ENCODE measurements around the gene LIFR. TPM values are rescaled to one million over a fixed set of nuclear protein-coding genes. Genes with fewer than 3 reads are reported as not detected.

LIFR gene
- polyA plus RNA-seq, 1 of the 3 experiments (the other 2 are of a cell fraction): 3.8 TPM

- Histone ChIP-seq H3K27me3 (ENCODE audit: insufficient read depth) (peaks cover 5% of the 10 kb centered on the region; the same call in 1 of the 2 replicates), H3K9me2 (no peaks in the 10 kb centered on the region), H3K79me2 (ENCODE audit: insufficient read depth) (no peaks in the 10 kb centered on the region), H3K9ac (no peak overlapping the region), H3K4me1 (ENCODE audit: control insufficient read depth in 1 of 2, insufficient read depth in 2 of 2, low read depth in 1 of 2, low read length in 1 of 2) (no peaks in the 10 kb centered on the region), H3K27ac (ENCODE audit: low read depth in 2 of 2, low read length in 1 of 2) (no peak overlapping the region), H3K4me2 (no peak overlapping the region), H4K20me1 (ENCODE audit: insufficient read depth) (no peaks in the 10 kb centered on the region), H3K36me3 (replicated peaks in 1 of 2; ENCODE audit: control insufficient read depth in 1 of 2, insufficient read depth in 2 of 2, low read length in 1 of 2) (no peaks in the 10 kb centered on the region), H2AFZ (ENCODE audit: low read depth) (no peak overlapping the region), H3F3A (replicated peaks; ENCODE audit: insufficient read depth) (no peaks in the 10 kb centered on the region), H3K4me3 (ENCODE audit: low read depth in 2 of 2, low read length in 1 of 2) (no peak overlapping the region), H3K9me3 (no peaks in the 10 kb centered on the region)
- ChIA-PET POLR2A (no interaction called here), CTCF (no interaction called here)
- no peak for DNase-seq
- no peak for TF ChIP-seq NFIC (IDR thresholded peaks at IDR 0.05; ENCODE audit: borderline replicate concordance)
- no peak for TF ChIP-seq JUND (IDR thresholded peaks at IDR 0.05)
- TF ChIP-seq TAF1 (IDR thresholded peaks at IDR 0.05; ENCODE audit: borderline replicate concordance, low read depth, low read length): no peak
- TF ChIP-seq REST (IDR thresholded peaks at IDR 0.05; ENCODE audit: low read depth, low read length): no peak
- WGBS (ENCODE audit: low lambda C conversion rate): 56% methylated on average over 1 of the region's 1 CpG
These were observed 27.1 kb upstream of the LIFR start for GRCh38 chr5:38583500-38583899.

- Histone ChIP-seq H4K20me1 (ENCODE audit: insufficient read depth) (no peaks in the 10 kb centered on the region), H3K4me2 (no peak overlapping the region), H3K9me3 (no peaks in the 10 kb centered on the region), H3K4me1 (ENCODE audit: control insufficient read depth in 1 of 2, insufficient read depth in 2 of 2, low read depth in 1 of 2, low read length in 1 of 2) (no peaks in the 10 kb centered on the region), H3K9ac (no peak overlapping the region), H2AFZ (ENCODE audit: low read depth) (no peak overlapping the region), H3K27ac (ENCODE audit: low read depth in 2 of 2, low read length in 1 of 2) (no peak overlapping the region), H3K4me3 (ENCODE audit: low read depth in 2 of 2, low read length in 1 of 2) (no peak overlapping the region), H3K27me3 (ENCODE audit: insufficient read depth) (peaks cover 5% of the 10 kb centered on the region; the same call in 1 of the 2 replicates), H3K9me2 (no peaks in the 10 kb centered on the region), H3F3A (replicated peaks; ENCODE audit: insufficient read depth) (no peaks in the 10 kb centered on the region), H3K36me3 (replicated peaks in 1 of 2; ENCODE audit: control insufficient read depth in 1 of 2, insufficient read depth in 2 of 2, low read length in 1 of 2) (no peaks in the 10 kb centered on the region), H3K79me2 (ENCODE audit: insufficient read depth) (no peaks in the 10 kb centered on the region)
- no peak for TF ChIP-seq MXI1 (IDR thresholded peaks at IDR 0.05; ENCODE audit: low read depth, low read length)
- TF ChIP-seq EZH2phosphoT487 (IDR thresholded peaks at IDR 0.05; ENCODE audit: borderline replicate concordance, low read depth): no peak
- no peak for TF ChIP-seq FOSL2 (IDR thresholded peaks at IDR 0.05; ENCODE audit: borderline replicate concordance, low read depth)
- no peak for TF ChIP-seq RFX5 (IDR thresholded peaks at IDR 0.05; ENCODE audit: low read length)
- WGBS (ENCODE audit: low lambda C conversion rate): 70% methylated on average over 5 of the region's 5 CpGs
- ChIA-PET POLR2A (no interaction called here), CTCF (interaction anchor here (1.2 kb wide), 1 partner anchor 374 kb away, joined by 3 read pairs; no protein-coding TSS in a partner anchor)
- no peak for DNase-seq
These were observed 26.5 kb upstream of the LIFR start for GRCh38 chr5:38582975-38583319.

All from SK-N-SH (cell line).